ENCODE data around the gene SMIM44.
"Not testable (repeated sequence)": the region's sequence is repeated elsewhere in the genome, so short reads cannot be mapped to it uniquely, and the experiment has no call there.

SMIM44 gene

DNA sequence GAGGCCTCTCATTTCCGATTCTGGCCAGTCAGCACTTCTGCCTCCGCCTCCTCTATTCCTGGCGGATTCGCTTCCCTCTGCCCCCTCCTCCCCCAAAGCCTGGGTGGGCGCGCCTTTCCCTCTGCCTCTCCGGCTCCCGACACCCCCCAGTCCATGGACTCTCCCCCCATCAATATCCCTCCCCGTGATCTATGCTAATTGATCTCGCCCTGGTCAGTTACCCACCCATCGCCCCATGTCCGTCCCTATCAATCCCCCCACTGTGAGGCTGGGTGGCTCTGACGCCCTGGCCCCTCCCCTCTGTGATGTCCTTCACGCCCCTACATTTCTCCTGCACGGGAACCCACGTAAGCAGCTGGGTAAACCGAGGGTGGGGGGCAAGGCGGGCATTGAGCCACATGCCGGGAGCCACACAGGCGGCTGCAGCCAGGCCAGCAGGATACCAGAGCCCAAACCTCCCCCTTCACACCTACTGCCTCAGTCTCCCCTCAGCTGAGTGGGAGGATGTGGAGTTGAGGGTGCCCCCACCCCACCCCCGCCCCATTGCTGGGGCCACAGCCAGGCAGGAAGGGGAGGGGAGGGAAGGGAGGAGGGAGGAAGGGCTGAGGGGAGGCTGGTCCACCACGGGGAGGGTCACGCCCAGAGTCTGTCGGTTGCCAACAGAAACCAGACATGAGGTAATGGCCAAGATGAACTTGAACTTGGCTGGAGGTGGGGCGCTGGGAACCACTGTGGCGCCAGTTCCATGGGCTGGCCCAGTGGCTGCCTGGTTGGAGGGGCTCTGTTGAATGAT, 24.0 kb downstream of the SMIM44 start:
- no peak for DNase-seq
- no peaks in the 10 kb centered on the region for H3K4me1 ChIP-seq (ENCODE audit: control insufficient read depth, insufficient read depth, low read length, poor library complexity, severe bottlenecking)
- peaks cover 13% of the 10 kb centered on the region for H3K36me3 ChIP-seq (ENCODE audit: control insufficient read depth, insufficient read depth, low read length)
- no peaks in the 10 kb centered on the region for H3K9me3 ChIP-seq (ENCODE audit: control insufficient read depth, low read length)
- no peaks in the 10 kb centered on the region for H3K27me3 ChIP-seq (replicated peaks; ENCODE audit: control insufficient read depth, insufficient read depth, low read length, poor library complexity, severe bottlenecking)
- H3K4me3 ChIP-seq (ENCODE audit: insufficient read depth, low read depth, low read length, poor library complexity, severe bottlenecking), result no peak overlapping the region
- no peak overlapping the region for H3K27ac ChIP-seq (ENCODE audit: insufficient read depth, low read length, poor library complexity, severe bottlenecking)

DNA sequence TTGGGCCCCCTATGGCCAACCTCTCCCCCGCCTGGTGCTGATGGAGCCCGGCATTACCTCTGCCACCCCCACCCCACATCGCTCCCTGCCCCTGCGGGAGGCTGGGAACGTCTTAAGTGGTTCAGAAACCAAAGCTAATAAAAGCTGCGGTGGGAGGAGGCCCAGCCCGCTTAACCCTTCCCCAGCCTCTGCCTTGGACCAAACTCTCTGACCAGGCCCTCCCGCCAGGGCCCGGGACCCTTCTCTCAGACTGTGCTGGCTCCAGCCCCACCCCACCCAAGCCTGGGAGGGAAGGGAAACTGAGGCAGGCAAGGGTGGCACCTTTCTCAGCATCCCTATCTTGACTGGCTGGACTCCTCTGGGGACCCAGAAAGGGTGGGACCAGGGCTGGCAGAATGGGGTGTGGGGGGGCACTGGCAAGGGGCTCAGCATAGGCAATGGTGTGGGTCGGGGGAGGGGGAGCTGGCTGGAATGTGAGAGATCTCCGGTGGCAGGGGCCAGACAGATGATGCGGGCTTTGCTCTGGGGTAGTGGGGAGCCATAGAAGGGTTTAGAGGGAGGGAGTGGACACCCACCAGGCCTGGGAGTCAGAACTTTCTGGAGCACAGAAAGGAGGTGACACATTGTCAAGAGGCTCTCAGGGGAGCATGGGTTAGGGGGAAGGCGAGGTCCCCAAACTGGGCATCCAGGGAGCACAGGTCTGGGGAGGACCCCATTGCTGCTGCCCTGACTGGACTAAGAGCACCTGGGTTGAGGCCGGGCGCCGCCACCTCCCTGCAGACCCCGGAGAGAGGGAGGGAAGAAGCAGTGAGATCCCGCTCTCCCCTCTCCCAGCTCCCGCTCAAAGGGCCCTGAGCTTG, 24.8 kb downstream of the SMIM44 start:
- Histone ChIP-seq H3K27ac (ENCODE audit: insufficient read depth, low read length, poor library complexity, severe bottlenecking) (no peak overlapping the region), H3K27me3 (replicated peaks; ENCODE audit: control insufficient read depth, insufficient read depth, low read length, poor library complexity, severe bottlenecking) (no peaks in the 10 kb centered on the region), H3K9me3 (ENCODE audit: control insufficient read depth, low read length) (no peaks in the 10 kb centered on the region), H3K4me3 (ENCODE audit: insufficient read depth, low read depth, low read length, poor library complexity, severe bottlenecking) (no peak overlapping the region), H3K4me1 (ENCODE audit: control insufficient read depth, insufficient read depth, low read length, poor library complexity, severe bottlenecking) (no peaks in the 10 kb centered on the region), H3K36me3 (ENCODE audit: control insufficient read depth, insufficient read depth, low read length) (peaks cover 21% of the 10 kb centered on the region)
- no peak for DNase-seq

DNA sequence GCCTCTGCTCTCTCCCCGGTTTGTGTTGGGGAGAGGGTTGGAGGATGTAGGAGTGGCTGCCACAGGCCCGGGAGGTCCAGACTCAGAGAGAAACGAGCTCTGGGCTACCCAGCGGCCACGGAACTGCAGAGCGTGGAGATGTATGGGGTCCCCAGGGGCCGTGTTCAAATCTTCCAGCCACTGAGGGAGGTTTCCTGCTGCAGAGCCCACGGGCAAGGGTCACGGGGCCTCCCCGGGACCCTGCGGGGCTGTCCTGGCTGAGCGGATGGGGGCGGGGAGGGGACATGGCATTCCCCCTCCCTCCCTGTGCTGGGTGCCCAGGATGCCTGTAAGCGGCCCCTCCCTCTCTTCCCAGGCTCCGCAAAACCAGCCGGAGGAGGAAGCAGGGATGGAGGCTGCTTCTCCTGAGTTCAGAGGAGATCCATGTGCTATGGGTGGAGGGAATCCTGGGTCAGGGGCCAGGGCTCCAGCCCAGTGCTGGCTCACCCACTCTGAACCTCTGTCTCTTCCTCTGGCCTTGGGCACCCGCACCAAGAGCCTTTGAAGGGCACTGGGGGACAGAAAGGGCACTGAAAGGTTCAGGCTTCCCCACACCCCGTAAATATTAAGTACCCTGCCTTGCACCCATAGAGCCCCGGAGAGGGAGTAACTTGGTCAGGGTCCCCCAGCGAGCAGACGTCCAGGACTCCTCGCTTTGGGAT, 25.6 kb downstream of the SMIM44 start:
- Histone ChIP-seq H3K4me1 (ENCODE audit: control insufficient read depth, insufficient read depth, low read length, poor library complexity, severe bottlenecking) (no peaks in the 10 kb centered on the region), H3K9me3 (ENCODE audit: control insufficient read depth, low read length) (no peaks in the 10 kb centered on the region), H3K4me3 (ENCODE audit: insufficient read depth, low read depth, low read length, poor library complexity, severe bottlenecking) (no peak overlapping the region), H3K36me3 (ENCODE audit: control insufficient read depth, insufficient read depth, low read length) (peaks cover 29% of the 10 kb centered on the region), H3K27ac (ENCODE audit: insufficient read depth, low read length, poor library complexity, severe bottlenecking) (no peak overlapping the region), H3K27me3 (replicated peaks; ENCODE audit: control insufficient read depth, insufficient read depth, low read length, poor library complexity, severe bottlenecking) (no peaks in the 10 kb centered on the region)
- no peak for DNase-seq

GRCh38 chr19:3456925-3457527, 26.2 kb downstream of the SMIM44 start:
- Histone ChIP-seq H3K36me3 (ENCODE audit: control insufficient read depth, insufficient read depth, low read length) (peaks cover 35% of the 10 kb centered on the region), H3K4me1 (ENCODE audit: control insufficient read depth, insufficient read depth, low read length, poor library complexity, severe bottlenecking) (no peaks in the 10 kb centered on the region), H3K27ac (ENCODE audit: insufficient read depth, low read length, poor library complexity, severe bottlenecking) (no peak overlapping the region), H3K4me3 (ENCODE audit: insufficient read depth, low read depth, low read length, poor library complexity, severe bottlenecking) (no peak overlapping the region), H3K9me3 (ENCODE audit: control insufficient read depth, low read length) (no peaks in the 10 kb centered on the region), H3K27me3 (replicated peaks; ENCODE audit: control insufficient read depth, insufficient read depth, low read length, poor library complexity, severe bottlenecking) (no peaks in the 10 kb centered on the region)
- DNase-seq, result no peak

GRCh38 chr19:3455960-3456601, 27.2 kb downstream of the SMIM44 start:
- Histone ChIP-seq H3K9me3 (ENCODE audit: control insufficient read depth, low read length) (no peaks in the 10 kb centered on the region), H3K4me3 (ENCODE audit: insufficient read depth, low read depth, low read length, poor library complexity, severe bottlenecking) (no peak overlapping the region), H3K36me3 (ENCODE audit: control insufficient read depth, insufficient read depth, low read length) (peaks cover 37% of the 10 kb centered on the region), H3K4me1 (ENCODE audit: control insufficient read depth, insufficient read depth, low read length, poor library complexity, severe bottlenecking) (no peaks in the 10 kb centered on the region), H3K27ac (ENCODE audit: insufficient read depth, low read length, poor library complexity, severe bottlenecking) (no peak overlapping the region), H3K27me3 (replicated peaks; ENCODE audit: control insufficient read depth, insufficient read depth, low read length, poor library complexity, severe bottlenecking) (no peaks in the 10 kb centered on the region)
- no peak for DNase-seq

DNA sequence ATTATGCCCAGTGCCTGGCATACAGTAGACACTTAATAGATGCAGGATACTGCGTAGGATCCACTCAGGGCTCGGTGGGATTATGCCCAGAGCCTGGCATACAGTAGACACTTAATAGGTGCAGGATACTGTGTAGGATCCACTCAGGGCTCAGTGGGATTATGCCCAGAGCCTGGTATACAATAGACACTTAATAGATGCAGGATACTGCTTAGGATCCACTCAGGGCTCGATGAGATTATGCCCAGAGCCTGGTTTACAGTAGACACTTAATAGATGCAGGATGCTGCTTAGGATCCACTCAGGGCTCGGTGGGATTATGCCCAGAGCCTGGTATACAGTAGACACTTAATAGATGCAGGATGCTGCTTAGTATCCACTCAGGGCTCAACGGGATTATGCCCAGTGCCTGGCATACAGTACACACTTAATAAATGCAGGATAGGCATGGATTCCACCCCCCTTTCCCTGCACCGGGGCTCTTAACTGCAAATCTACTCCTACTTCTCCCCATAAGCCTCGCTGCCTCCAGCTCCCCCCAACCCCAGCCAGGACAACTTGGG, 27.8 kb downstream of the SMIM44 start:
- Histone ChIP-seq H3K4me3 (ENCODE audit: insufficient read depth, low read depth, low read length, poor library complexity, severe bottlenecking) (no peak overlapping the region), H3K36me3 (ENCODE audit: control insufficient read depth, insufficient read depth, low read length) (peaks cover 40% of the 10 kb centered on the region), H3K27me3 (replicated peaks; ENCODE audit: control insufficient read depth, insufficient read depth, low read length, poor library complexity, severe bottlenecking) (no peaks in the 10 kb centered on the region), H3K4me1 (ENCODE audit: control insufficient read depth, insufficient read depth, low read length, poor library complexity, severe bottlenecking) (no peaks in the 10 kb centered on the region), H3K9me3 (ENCODE audit: control insufficient read depth, low read length) (no peaks in the 10 kb centered on the region), H3K27ac (ENCODE audit: insufficient read depth, low read length, poor library complexity, severe bottlenecking) (no peak overlapping the region)
- DNase-seq, result no peak

- no peak for DNase-seq
- H3K4me3 ChIP-seq (ENCODE audit: insufficient read depth, low read depth, low read length, poor library complexity, severe bottlenecking), result no peak overlapping the region
- no peak overlapping the region for H3K27ac ChIP-seq (ENCODE audit: insufficient read depth, low read length, poor library complexity, severe bottlenecking)
- H3K27me3 ChIP-seq (replicated peaks; ENCODE audit: control insufficient read depth, insufficient read depth, low read length, poor library complexity, severe bottlenecking), result no peaks in the 10 kb centered on the region
- no peaks in the 10 kb centered on the region for H3K4me1 ChIP-seq (ENCODE audit: control insufficient read depth, insufficient read depth, low read length, poor library complexity, severe bottlenecking)
- no peaks in the 10 kb centered on the region for H3K9me3 ChIP-seq (ENCODE audit: control insufficient read depth, low read length)
- peaks cover 40% of the 10 kb centered on the region for H3K36me3 ChIP-seq (ENCODE audit: control insufficient read depth, insufficient read depth, low read length)
These were observed 28.4 kb downstream of the SMIM44 start for GRCh38 chr19:3454656-3455392.

DNA sequence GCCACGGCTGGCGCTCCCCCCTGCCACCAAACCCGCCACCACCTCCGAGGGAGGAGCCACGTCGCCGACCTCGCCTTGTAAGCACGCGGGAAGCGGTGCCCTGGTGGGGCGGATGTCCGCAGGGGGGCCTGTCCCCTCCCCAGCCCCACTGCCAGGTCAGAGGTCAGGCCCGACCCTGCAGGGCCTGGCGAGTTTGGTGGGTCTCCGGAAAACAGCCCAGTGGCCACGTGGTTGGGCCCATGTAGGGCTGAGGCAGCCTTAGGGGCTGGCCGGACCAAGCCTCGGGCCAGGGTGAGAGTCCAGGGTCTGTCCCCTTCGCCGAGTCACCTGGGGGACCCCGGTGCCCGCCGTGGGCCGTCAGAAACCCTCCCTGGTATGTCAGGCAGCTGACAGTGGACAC, 29.4 kb downstream of the SMIM44 start:
- no peak for DNase-seq
- no peak overlapping the region for H3K27ac ChIP-seq (ENCODE audit: insufficient read depth, low read length, poor library complexity, severe bottlenecking)
- H3K4me1 ChIP-seq (ENCODE audit: control insufficient read depth, insufficient read depth, low read length, poor library complexity, severe bottlenecking), result no peaks in the 10 kb centered on the region
- peaks cover 40% of the 10 kb centered on the region for H3K36me3 ChIP-seq (ENCODE audit: control insufficient read depth, insufficient read depth, low read length)
- no peaks in the 10 kb centered on the region for H3K27me3 ChIP-seq (replicated peaks; ENCODE audit: control insufficient read depth, insufficient read depth, low read length, poor library complexity, severe bottlenecking)
- H3K4me3 ChIP-seq (ENCODE audit: insufficient read depth, low read depth, low read length, poor library complexity, severe bottlenecking), result no peak overlapping the region
- H3K9me3 ChIP-seq (ENCODE audit: control insufficient read depth, low read length), result no peaks in the 10 kb centered on the region

DNA sequence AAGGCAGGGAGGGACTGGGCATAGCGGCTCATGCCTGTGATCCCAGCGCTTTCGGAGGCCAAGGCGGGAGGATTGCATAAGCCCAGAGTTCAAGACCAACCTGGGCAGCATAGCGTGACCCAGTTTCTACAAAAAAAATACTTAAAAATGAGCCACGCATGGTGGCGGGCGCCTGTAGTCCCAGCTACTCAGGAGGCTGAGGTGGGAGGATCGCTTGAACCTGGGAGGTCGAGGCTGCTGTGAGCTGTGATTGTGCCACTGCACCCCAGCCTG, 30.4 kb downstream of the SMIM44 start:
- H3K36me3 ChIP-seq (ENCODE audit: control insufficient read depth, insufficient read depth, low read length), result peaks cover 40% of the 10 kb centered on the region
- not testable (repeated sequence) for H3K27ac ChIP-seq (ENCODE audit: insufficient read depth, low read length, poor library complexity, severe bottlenecking); H3K4me3 ChIP-seq (ENCODE audit: insufficient read depth, low read depth, low read length, poor library complexity, severe bottlenecking)

More for the DNA sequence above, 30.4 kb downstream of the SMIM44 start:
- H3K27me3 ChIP-seq (replicated peaks; ENCODE audit: control insufficient read depth, insufficient read depth, low read length, poor library complexity, severe bottlenecking); H3K9me3 ChIP-seq (ENCODE audit: control insufficient read depth, low read length); H3K4me1 ChIP-seq (ENCODE audit: control insufficient read depth, insufficient read depth, low read length, poor library complexity, severe bottlenecking); DNase-seq: not testable (repeated sequence)

Data from effector memory CD4-positive, alpha-beta T cell (primary cell).